ENCODE data around the gene NECAP2.
A peak's percentile ranks its signal among the peaks of the same experiment; 100 is the strongest.
"Not testable (repeated sequence)": the region's sequence is repeated elsewhere in the genome, so short reads cannot be mapped to it uniquely, and the experiment has no call there.

NECAP2 gene

GRCh38 chr1:16430606-16431005 is 9.9 kb upstream of the NECAP2 start:
- peak; percentile 14 for DNase-seq

- no peak for DNase-seq
These were observed 7.5 kb upstream of the NECAP2 start for GRCh38 chr1:16433030-16433429.

- DNase-seq, result no peak
These were observed 6.5 kb upstream of the NECAP2 start for GRCh38 chr1:16434007-16434406.

- DNase-seq, result peak; percentile 55
These were observed 6.0 kb upstream of the NECAP2 start for GRCh38 chr1:16434501-16434900.

GRCh38 chr1:16436946-16437474 is 3.5 kb upstream of the NECAP2 start, which contains the start of gene SPATA21:
Gene SPATA21 (minus strand): TSS chr1:16437424. CDS start chr1:16431371, 6,053 bp downstream.
- no peak for DNase-seq

- DNase-seq, result no peak
These were observed 2.0 kb upstream of the NECAP2 start for GRCh38 chr1:16438516-16438915.

GRCh38 chr1:16438924-16439323 is 1.6 kb upstream of the NECAP2 start:
- no peak for DNase-seq

GRCh38 chr1:16440131-16440469 is 424 bp upstream of the NECAP2 start:
- DNase-seq, result no peak

- no peak for DNase-seq
These were observed 750 bp downstream of the NECAP2 start for GRCh38 chr1:16441282-16441665.

- no peak for DNase-seq
These were observed 1.7 kb downstream of the NECAP2 start for GRCh38 chr1:16442265-16442664.

- no peak for DNase-seq
These were observed 2.4 kb downstream of the NECAP2 start for GRCh38 chr1:16442941-16443340.

GRCh38 chr1:16443975-16444770 is 3.6 kb downstream of the NECAP2 start:
- DNase-seq, result no peak

GRCh38 chr1:16445052-16445451 is 4.5 kb downstream of the NECAP2 start:
- DNase-seq, result no peak

GRCh38 chr1:16446116-16446515 is 5.6 kb downstream of the NECAP2 start:
- DNase-seq, result no peak

GRCh38 chr1:16447641-16448040 is 7.1 kb downstream of the NECAP2 start:
- DNase-seq, result no peak

- no peak for DNase-seq
These were observed 8.5 kb downstream of the NECAP2 start for GRCh38 chr1:16449065-16449464.

- no peak for DNase-seq
These were observed 9.1 kb downstream of the NECAP2 start for GRCh38 chr1:16449666-16450065.

GRCh38 chr1:16450863-16451481 is 10.4 kb downstream of the NECAP2 start:
- DNase-seq, result no peak

GRCh38 chr1:16451841-16452528 is 11.5 kb downstream of the NECAP2 start:
- no peak for DNase-seq

GRCh38 chr1:16454909-16455308 is 14.4 kb downstream of the NECAP2 start:
- DNase-seq, result not testable (repeated sequence)

GRCh38 chr1:16456151-16456550 is 15.6 kb downstream of the NECAP2 start:
- not testable (repeated sequence) for DNase-seq

- DNase-seq, result no peak
These were observed 18.3 kb downstream of the NECAP2 start for GRCh38 chr1:16458831-16459230.

GRCh38 chr1:16459352-16459925 is 18.9 kb downstream of the NECAP2 start:
- DNase-seq, result no peak
